D721Med (cell line): Measurements from ENCODE around the gene CTBP1.

Experiments
- DNase-seq: peaks from one replicate; pipeline ENCODE4 v3.0.0; 2011; ENCODE audit warnings: low spot score; ENCODE audit not compliant: insufficient read length
- FAIRE-seq: peaks from 2 replicates; lab custom pipeline; 2011; peaks lifted over from hg19 to GRCh38; lab: Jason Lieb, UNC
- TF ChIP-seq, protein P1 (sequence below): IDR thresholded peaks from 2 replicates; pipeline ENCODE4 v1.5.1; 2012; ENCODE audit warnings: mild to moderate bottlenecking, control low read depth; ENCODE audit not compliant: insufficient read depth; ENCODE audit errors: missing control alignments

The CTBP1 gene

DNA sequence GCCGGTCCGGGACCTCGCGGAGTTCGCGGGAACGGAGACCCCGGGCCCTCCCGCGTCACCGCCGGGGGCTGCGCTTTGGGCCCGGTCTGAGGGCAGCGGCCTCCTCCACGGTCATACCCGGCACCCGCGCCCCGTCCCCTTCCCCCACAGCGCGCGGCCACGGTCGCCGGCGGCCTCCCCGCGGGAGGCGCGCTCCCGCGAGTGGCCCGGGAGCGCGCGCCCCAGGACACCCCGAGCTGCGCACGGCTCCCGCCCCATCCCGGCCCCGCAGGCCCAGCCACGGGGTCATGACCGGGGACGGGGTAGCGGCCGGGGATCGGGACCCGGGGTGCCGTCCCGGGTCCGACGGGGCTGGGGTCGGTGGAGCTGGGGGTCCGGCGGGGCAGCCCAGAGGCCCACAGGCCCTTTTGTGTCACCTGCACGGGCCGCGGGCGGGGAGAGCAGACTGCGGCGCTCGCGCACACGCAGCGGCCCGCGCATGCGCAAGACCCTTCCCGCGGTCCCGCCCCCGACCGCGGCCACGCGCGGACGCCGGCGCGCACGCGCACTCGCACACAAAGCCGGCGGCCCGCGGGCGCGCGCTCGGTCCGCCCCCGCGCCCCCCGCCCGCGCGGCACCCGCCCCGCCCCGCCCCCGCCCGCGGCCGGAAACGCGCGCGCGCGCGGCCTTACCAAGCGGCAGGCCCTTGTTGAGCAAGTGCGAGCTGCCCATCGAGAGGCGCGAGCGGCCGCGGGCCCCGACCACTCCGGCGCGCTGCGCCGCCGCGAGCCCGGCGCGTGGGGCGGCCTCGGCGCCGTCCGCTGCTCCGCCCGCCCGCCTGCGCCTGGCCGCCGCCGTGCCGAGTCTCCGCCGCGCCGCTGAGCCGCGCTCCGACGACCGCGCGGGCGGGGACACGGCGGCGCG is at the start of gene CTBP1:
TSS of gene CTBP1 (minus strand) at position 886 of the 903 bp plus-strand sequence. CDS start 7,799 bp downstream, outside the sequence.
- FAIRE-seq: no peak
- DNase-seq: peak; percentile 97
- TF ChIP-seq, protein P1, sequence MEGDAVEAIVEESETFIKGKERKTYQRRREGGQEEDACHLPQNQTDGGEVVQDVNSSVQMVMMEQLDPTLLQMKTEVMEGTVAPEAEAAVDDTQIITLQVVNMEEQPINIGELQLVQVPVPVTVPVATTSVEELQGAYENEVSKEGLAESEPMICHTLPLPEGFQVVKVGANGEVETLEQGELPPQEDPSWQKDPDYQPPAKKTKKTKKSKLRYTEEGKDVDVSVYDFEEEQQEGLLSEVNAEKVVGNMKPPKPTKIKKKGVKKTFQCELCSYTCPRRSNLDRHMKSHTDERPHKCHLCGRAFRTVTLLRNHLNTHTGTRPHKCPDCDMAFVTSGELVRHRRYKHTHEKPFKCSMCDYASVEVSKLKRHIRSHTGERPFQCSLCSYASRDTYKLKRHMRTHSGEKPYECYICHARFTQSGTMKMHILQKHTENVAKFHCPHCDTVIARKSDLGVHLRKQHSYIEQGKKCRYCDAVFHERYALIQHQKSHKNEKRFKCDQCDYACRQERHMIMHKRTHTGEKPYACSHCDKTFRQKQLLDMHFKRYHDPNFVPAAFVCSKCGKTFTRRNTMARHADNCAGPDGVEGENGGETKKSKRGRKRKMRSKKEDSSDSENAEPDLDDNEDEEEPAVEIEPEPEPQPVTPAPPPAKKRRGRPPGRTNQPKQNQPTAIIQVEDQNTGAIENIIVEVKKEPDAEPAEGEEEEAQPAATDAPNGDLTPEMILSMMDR: no peak

DNA sequence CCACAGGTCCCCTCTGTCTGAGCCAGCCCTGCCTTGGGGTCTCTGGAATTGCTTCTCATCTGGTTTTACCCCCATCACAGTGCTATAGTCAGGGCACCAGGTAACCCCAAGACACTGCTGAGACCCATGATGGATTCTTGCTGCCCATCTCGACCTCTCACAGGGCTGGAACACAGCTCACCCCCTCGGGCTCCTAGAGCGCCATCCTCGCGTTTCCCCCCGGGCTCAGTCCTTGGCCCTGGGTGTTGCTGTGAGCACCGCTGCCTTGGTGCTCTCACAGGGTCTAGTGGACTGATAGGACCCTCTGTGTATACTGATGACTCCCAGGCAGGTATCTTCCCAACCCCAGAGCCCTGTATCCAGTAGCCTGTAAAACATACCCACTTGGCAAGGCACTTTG is 49.5 kb upstream of the CTBP1 start:
- TF ChIP-seq, protein P1: no peak
- FAIRE-seq (no peak), DNase-seq (no peak)

DNA sequence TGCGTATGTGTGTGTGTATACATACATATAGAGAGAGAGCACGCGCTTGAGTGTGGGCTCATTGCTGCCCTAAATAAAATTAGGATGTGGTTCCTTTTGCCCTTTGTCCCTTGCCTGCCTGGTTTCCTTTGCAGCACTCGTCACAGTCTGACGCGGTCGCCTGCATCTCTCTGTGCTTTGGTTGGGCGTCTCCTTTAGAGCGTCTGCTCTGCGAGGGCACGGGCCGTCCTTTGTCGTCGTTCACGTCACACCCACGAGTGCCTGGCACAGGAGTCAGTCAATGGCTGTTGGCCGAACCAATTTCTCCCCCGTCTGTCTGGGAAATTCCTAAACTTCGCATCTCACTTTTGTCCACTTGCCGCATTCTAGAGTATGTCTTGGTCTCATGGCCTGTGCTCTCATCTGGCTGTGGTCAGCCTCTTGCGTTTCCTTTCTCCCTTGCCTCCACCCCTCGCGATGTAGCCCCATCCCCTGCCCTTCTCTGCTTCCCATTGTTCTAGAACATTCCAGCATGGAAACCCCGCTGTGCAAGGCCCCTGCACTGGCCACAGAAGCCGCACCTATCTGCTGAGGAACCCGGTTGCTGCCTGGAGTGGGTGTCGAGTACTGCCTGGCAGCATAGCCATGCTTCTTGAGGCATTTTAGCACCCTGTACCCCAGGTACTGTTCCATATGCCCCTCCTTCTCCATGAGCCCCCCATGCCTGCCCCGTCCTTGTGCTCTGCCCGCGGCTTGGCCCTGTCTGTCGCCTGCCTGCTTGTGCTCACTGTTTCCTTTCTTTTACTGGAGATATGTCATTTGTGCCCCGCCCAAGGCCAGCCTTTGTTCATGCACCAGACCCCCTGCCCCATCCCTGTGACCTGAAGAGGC is 48.8 kb upstream of the CTBP1 start:
- TF ChIP-seq, protein P1: no peak
- FAIRE-seq (no peak), DNase-seq (no peak)

DNA sequence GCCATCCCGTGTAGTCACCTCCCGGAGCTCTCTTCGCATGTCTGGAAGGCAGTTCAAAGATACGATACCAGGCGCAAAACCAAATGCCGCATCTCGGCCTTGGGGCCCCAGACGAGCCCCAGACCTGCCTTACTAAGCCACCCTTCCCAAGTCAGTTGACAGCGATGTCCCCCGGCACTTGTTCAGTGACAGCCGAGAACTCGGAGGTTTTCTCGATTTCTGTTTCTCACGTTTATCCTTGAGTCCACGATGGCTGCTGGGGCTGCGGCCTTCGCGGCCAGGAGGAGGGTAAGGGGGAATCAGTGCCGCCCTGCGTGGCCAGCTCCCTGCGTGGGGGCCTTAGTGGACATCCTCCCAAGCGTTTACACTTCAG is 48.1 kb upstream of the CTBP1 start:
- DNase-seq (no peak), FAIRE-seq (no peak)
- TF ChIP-seq, protein P1: no peak

DNA sequence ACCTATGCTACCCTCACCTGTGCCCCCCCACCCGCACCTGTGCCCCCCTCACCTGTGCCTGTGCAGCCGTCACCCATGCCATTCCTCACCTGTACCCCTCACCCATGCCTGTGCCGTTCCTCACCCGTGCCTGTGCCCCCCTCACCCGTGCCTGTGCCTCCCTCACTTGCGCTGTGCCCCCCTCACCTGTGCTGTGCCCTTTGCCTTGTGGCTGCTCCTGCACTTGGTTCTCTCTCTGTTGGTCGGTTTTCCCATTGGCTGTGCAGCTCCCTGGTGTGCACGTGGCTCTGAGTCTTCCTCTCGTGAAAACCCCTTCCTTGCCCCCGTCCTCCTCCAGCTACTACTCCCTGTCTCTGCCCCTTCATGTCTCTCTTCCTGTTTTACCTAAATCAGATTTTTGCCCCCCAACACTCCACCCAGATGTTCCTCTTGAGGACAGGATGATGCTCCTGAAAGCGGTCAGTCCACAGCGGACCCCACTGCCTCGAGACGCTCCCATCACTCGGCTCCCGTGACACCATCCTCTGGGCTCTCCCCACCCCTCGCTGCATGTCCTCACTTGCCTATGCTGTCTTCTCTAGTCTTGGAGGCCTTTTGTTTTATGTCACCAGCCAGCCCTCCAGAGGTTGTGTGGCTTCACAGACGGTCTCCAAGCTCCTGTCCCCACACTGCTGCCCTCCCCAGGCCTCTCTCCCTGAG is 47.5 kb upstream of the CTBP1 start:
- TF ChIP-seq, protein P1: no peak
- FAIRE-seq: no peak
- DNase-seq: no peak

DNA sequence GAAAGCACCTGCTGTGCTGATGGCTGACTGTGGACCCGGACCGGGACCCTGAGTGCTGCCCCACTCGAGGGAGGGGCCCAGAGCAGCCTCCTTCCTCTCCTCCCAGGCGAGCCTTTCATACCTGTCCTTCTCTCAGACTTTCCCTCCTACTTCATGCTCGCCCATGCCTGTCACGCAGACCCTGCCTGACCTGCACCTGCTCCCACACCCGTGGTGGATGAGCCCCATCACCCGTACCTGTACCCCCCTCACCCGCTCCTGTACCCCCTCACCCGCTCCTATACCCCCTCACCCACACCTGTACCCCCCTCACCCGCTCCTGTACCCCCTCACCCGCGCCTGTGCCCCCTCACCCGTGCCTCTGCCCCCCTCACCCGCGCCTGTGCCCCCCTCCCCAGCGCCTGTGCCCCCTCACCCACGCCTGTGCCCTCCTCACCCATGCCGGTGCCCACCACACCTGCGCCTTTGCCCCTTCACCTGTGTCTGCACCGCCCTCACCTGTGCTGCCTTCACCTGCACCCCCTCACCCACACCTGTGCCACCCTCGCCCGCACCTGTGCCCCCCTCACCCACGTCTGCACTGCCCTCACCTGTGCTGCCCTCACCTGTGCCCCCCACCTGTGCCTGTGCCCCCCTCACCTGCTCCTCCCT is 46.6 kb upstream of the CTBP1 start:
- no peak for FAIRE-seq
- TF ChIP-seq, protein P1: no peak
- no peak for DNase-seq
